Gastrocnemius medialis (tissue), 4 donors: ENCODE measurements around the gene TMEM132D.

Experiments used
- CTCF ChIP-seq, 5 experiments: fragments of 450-650 bp in 3 of 5; fragments of 200-600 bp in 2 of 5; sonication (generic) in 2 of 5; IDR thresholded peaks in 4 of 5; conservative IDR thresholded peaks in 1 of 5; 1 replicate in 4 of 5; 2 replicates in 1 of 5; pipeline ENCODE4 v1.5.1; 2016 to 2019; ENCODE audit warnings: antibody characterized with exemption in 5 of 5, mild to moderate bottlenecking in 3 of 5, moderate library complexity in 3 of 5
- POLR2A ChIP-seq, 2 donors: fragments of 450-650 bp; IDR thresholded peaks; one replicate each; pipeline ENCODE4 v1.6.1; 2017; ENCODE audit warnings: antibody characterized with exemption in 2 of 2, mild to moderate bottlenecking in 2 of 2, moderate library complexity in 2 of 2

- TF ChIP-seq CTCF (IDR thresholded peaks at IDR 0.05 in 4 of 5, conservative IDR thresholded peaks at IDR 0.05 in 1 of 5) (no peak), POLR2A (IDR thresholded peaks at IDR 0.05) (no peak)
These were observed 824.1 kb downstream of the TMEM132D start for GRCh38 chr12:129079719-129080118.
